ENCODE measurements around the gene CRACR2A.

Gene CRACR2A

DNA sequence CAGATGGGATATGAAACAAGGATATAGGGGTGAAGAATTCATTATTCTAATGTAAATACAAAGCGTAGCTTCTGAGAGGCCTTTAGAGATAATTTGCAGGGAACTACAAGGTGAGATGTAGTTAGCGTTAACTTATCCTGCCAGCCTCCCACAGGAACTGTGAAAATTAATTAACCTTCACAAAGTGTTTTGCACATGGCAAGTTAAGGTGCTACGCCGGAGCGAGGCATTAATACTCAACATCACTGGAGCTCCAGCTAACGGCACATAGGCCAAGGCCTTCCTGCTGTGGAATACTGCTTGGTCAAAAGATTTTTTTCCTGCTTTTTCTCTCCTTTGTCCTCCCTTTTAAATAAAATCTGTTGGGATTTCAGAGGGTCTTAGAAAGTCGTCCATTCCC, 86.5 kb downstream of the CRACR2A start:
- no peak overlapping the region for H3K4me3 ChIP-seq (ENCODE audit: low read depth, low read length)
- DNase-seq (ENCODE audit: low read depth), result no peak

GRCh38 chr12:3662521-3662921, 90.4 kb downstream of the CRACR2A start:
- H3K4me3 ChIP-seq (ENCODE audit: low read depth, low read length), result no peak overlapping the region
- peak; percentile 56 for DNase-seq (ENCODE audit: low read depth)

- DNase-seq (ENCODE audit: low read depth), result no peak
- H3K4me3 ChIP-seq (ENCODE audit: low read depth, low read length), result no peak overlapping the region
Measured at GRCh38 chr12:3661028-3661427, 91.9 kb downstream of the CRACR2A start.

GRCh38 chr12:3658327-3659163, 94.4 kb downstream of the CRACR2A start:
- DNase-seq (ENCODE audit: low read depth), result no peak
- no peak overlapping the region for H3K4me3 ChIP-seq (ENCODE audit: low read depth, low read length)

DNA sequence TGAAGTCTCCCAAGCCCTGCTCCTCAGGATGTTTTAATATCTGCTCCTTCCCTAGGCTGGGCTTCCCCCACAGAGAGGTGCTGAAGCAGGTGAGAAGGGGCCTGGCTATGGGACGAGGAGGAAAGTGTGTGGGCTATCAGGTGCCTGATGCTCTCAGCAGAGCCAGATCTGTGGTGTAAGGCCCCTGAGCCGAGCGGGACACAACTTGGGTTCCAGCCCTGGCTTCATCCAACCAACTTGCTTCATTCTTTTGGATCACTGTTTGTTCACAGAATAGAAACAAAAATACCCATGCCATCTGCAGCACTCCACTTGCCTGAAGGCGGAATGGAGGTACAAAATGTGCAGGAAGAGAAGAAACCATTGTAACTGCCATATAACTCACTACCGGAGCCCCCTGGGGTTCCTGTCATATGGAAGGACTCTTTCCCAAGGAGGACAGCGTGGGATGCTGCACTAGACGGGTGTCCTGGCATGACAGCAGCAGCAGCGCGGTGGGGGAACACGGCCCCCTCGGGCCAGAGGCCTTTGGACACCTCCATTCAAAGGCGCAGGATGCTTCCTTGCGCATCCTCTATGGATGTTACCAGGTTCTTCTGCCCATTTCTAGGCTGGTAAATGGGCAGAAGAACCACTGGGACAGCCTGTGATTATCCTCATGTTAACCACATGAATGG, 95.8 kb downstream of the CRACR2A start:
- no peak for DNase-seq (ENCODE audit: low read depth)
- no peak overlapping the region for H3K4me3 ChIP-seq (ENCODE audit: low read depth, low read length)

DNA sequence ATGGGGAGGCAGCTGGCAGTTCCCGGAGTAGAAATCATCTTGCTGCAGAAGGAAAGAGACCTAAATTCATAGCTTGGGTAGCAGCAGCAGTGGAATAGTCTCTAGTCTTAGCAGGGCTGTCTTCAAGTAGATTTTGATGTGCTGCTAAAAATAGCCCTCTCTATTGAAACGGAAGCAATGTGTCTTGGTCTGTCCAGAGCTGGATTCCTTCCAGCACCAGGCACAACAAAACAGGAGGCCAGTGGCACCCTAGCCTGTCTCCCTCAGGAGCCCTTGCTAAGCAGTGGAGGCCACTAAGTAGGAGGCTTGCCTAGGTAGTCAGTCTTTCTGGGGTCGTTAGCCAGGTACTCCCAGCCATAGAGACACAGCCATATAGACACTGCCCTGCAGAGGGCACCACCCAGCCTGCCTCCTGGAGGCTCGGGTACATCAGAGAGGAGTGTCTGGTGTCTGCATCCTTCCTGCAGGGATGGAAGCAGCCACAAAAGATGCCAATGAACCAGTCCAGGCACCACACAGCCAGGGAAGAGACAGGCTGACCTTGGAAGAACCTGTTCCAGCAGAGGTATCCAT, 97.5 kb downstream of the CRACR2A start:
- no peak for DNase-seq (ENCODE audit: low read depth)
- no peak overlapping the region for H3K4me3 ChIP-seq (ENCODE audit: low read depth, low read length)

DNA sequence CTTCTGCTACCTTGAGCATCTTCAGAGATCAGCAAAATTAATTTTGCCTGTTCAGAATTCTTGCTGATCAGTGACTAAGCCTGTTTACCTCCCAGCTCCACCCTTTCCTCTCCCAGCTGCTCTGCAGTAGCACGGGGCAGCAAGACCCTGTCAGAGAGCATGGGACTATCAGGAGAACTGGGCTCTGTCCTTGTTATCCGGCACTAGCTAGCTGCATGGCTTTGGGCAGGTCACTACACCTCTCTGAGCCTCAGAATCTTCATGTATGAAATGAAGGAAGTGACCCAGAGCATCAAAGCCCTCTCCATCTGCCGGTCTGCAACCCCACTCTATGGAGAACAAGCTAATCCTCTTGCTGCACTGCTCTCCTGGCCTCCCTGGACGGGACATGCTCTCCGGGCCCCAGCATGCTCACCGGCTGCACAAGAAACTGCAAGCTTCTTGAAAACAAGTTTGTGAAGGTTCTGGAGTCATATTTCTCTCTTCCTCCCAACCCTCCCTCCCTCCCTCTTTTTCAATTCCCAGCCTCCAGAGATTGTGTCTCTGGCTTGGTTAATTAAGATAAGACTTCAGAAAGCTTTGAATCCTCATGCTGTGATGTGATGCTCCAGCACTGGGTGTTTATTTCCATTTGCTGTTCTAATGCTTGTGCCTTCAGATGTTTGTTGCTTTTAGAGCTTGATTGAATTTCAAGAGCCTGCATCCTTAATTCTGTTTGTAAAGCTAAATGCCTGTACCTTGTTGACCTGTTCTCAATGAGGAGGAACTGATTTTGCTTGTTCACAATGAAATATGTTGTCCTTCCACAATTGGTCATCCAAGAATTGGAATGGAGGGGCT, 101.1 kb downstream of the CRACR2A start:
- no peak overlapping the region for H3K4me3 ChIP-seq (ENCODE audit: low read depth, low read length)

GRCh38 chr12:3647504-3647903, 105.4 kb downstream of the CRACR2A start:
- H3K4me3 ChIP-seq (ENCODE audit: low read depth, low read length), result no peak overlapping the region
- DNase-seq (ENCODE audit: low read depth), result no peak

More for the DNA sequence above, 101.1 kb downstream of the CRACR2A start:
- DNase-seq (ENCODE audit: low read depth), result no peak

- DNase-seq (ENCODE audit: low read depth), result no peak
- no peak overlapping the region for H3K4me3 ChIP-seq (ENCODE audit: low read depth, low read length)
Measured at GRCh38 chr12:3646561-3647241, 106.2 kb downstream of the CRACR2A start.

- no peak overlapping the region for H3K4me3 ChIP-seq (ENCODE audit: low read depth, low read length)
- DNase-seq (ENCODE audit: low read depth), result no peak
Measured at GRCh38 chr12:3645091-3645490, 107.8 kb downstream of the CRACR2A start.

GRCh38 chr12:3644104-3644503, 108.8 kb downstream of the CRACR2A start:
- DNase-seq (ENCODE audit: low read depth), result no peak
- H3K4me3 ChIP-seq (ENCODE audit: low read depth, low read length), result no peak overlapping the region

GRCh38 chr12:3641428-3642018, 111.4 kb downstream of the CRACR2A start:
- DNase-seq (ENCODE audit: low read depth), result peak; percentile 81
- no peak overlapping the region for H3K4me3 ChIP-seq (ENCODE audit: low read depth, low read length)

- DNase-seq (ENCODE audit: low read depth), result no peak
- H3K4me3 ChIP-seq (ENCODE audit: low read depth, low read length), result no peak overlapping the region
Measured at GRCh38 chr12:3636328-3636727, 116.6 kb downstream of the CRACR2A start.

GRCh38 chr12:3634348-3634747, 118.6 kb downstream of the CRACR2A start:
- no peak overlapping the region for H3K4me3 ChIP-seq (ENCODE audit: low read depth, low read length)
- no peak for DNase-seq (ENCODE audit: low read depth)

GRCh38 chr12:3633396-3633795, 119.5 kb downstream of the CRACR2A start:
- no peak for DNase-seq (ENCODE audit: low read depth)

GRCh38 chr12:3632754-3633153, 120.2 kb downstream of the CRACR2A start:
- no peak for DNase-seq (ENCODE audit: low read depth)
- no peak overlapping the region for H3K4me3 ChIP-seq (ENCODE audit: low read depth, low read length)

More at GRCh38 chr12:3633396-3633795, 119.5 kb downstream of the CRACR2A start:
- no peak overlapping the region for H3K4me3 ChIP-seq (ENCODE audit: low read depth, low read length)

DNA sequence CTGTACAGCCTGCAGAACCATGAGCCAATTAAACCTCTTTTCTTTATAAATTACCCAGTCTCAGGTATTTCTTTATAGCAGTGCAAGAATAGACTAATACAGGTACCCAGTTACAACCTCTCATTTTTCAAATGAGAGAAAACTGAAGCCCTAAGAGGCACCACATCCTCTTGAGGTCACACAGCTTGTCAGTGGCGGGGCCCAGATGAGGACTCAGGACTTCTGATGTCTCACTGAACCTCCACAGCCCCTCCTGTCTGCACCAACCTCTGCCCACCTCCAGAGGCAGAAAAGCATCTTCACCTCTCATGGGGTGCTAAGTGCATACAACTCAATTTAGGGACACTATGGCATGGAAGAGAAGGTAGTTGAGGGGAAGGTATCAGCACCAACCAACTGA, 120.7 kb downstream of the CRACR2A start:
- H3K4me3 ChIP-seq (ENCODE audit: low read depth, low read length), result no peak overlapping the region
- no peak for DNase-seq (ENCODE audit: low read depth)

- no peak for DNase-seq (ENCODE audit: low read depth)
Measured at GRCh38 chr12:3631759-3632158, 121.2 kb downstream of the CRACR2A start.

DNA sequence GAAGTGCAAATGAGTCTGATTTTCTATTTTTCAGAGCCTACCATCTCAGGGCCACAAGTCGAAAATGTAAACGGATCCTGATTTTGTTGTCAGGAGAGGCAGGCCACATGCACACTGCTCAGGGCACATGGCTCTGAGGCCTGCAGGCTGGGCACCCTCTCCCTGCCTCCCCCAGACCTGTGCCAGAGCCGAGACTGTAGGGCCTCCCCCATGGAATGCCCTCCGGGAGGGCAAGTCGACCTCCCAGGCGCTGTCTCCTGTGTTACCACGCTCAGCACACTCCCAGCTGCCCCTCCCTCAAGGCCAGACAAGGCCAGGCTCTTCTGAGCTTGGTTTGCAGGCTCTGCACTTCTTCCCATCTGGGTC, 121.7 kb downstream of the CRACR2A start:
- no peak for DNase-seq (ENCODE audit: low read depth)
- no peak overlapping the region for H3K4me3 ChIP-seq (ENCODE audit: low read depth, low read length)

More at GRCh38 chr12:3631759-3632158, 121.2 kb downstream of the CRACR2A start:
- H3K4me3 ChIP-seq (ENCODE audit: low read depth, low read length), result no peak overlapping the region

All from skeletal muscle cell (primary cell).